GM12878 (cell line): ENCODE measurements around the gene NEO1.

Source experiments
- ASH2L ChIP-seq: fragments of 300-600, 200-600 bp; sonication (generic); IDR thresholded peaks from 2 replicates; pipeline ENCODE4 v1.6.1; 2017; ENCODE audit warnings: low read depth, mild to moderate bottlenecking, borderline replicate concordance
- EZH2 ChIP-seq: IDR thresholded peaks from 2 replicates; pipeline ENCODE4 v1.6.1; 2012; ENCODE audit warnings: low read depth, mild to moderate bottlenecking, control low read depth, inconsistent platforms, low read length, borderline replicate concordance; ENCODE audit not compliant: control insufficient read depth

GRCh38 chr15:73141216-73141900 lies 89.1 kb downstream of the NEO1 start:
- TF ChIP-seq ASH2L (no peak), EZH2 (no peak)
